ENCODE results near the gene C1orf21. TPM values are rescaled to one million over a fixed set of nuclear protein-coding genes. Genes with fewer than 3 reads are reported as not detected.

Gene C1orf21
- total and polyA plus RNA-seq, 2 of the 4 experiments (the other 2 are of a cell fraction): 6.4 to 9.9 TPM

DNA sequence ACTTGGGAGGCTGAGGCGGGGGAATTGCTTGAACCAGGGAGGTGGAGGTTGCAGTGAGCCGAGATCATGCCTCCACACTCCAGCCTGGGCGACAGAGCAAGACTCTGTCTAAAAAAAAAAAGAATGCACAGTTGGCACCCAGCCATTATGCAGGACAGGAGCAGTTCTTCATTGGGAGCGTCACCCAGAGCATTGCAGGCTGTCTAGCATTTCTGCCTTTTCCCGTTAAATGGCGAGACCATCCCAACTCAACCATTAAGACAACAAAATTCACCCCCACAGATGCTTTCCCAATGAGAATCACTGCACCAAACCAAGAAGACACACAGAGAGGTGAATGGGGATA lies 262.0 kb downstream of the C1orf21 start:
- no peaks in the 10 kb centered on the region for H4K20me1 ChIP-seq (ENCODE audit: insufficient read depth, low read length)
- 0 out of 2 replicates have a peak overlapping the region, but pooled peaks have one; percentile 20 for H2AK5ac ChIP-seq (ENCODE audit: low read depth, low read length)
- no peak overlapping the region for H4K5ac ChIP-seq (ENCODE audit: low read depth, low read length)
- no peaks in the 10 kb centered on the region for H3K27me3 ChIP-seq (ENCODE audit: control insufficient read depth, insufficient read depth, low read length)
- H3K79me1 ChIP-seq (ENCODE audit: low read depth in 1 of 2, low read length in 2 of 2): no peaks in the 10 kb centered on the region
- H4K8ac ChIP-seq (ENCODE audit: low read depth in 2 of 2, low read length in 2 of 2): no peak overlapping the region
- TF ChIP-seq MAFK (IDR thresholded peaks at IDR 0.05; ENCODE audit: low read depth, low read length) (no peak), CHD1 (IDR thresholded peaks at IDR 0.05; ENCODE audit: low read depth, low read length) (no peak), POLR2A (IDR thresholded peaks at IDR 0.05; ENCODE audit: low read depth, low read length) (no peak), SMC3 (IDR thresholded peaks at IDR 0.05; ENCODE audit: low read depth, low read length) (no peak), RCOR1 (IDR thresholded peaks at IDR 0.05; ENCODE audit: insufficient replicate concordance, low read length) (no peak), NFE2L2 (IDR thresholded peaks at IDR 0.05; ENCODE audit: low read depth, low read length) (no peak), RFX5 (IDR thresholded peaks at IDR 0.05; ENCODE audit: low read depth, low read length) (no peak), BHLHE40 (IDR thresholded peaks at IDR 0.05; ENCODE audit: low read depth, low read length) (no peak), RAD21 (IDR thresholded peaks at IDR 0.05; ENCODE audit: low read length) (no peak), CEBPB (IDR thresholded peaks at IDR 0.05; ENCODE audit: low read depth, low read length) (no peak), FOS (IDR thresholded peaks at IDR 0.05; ENCODE audit: low read depth, low read length) (no peak), MAZ (IDR thresholded peaks at IDR 0.05; ENCODE audit: borderline replicate concordance, low read depth, low read length) (no peak), MXI1 (IDR thresholded peaks at IDR 0.05; ENCODE audit: borderline replicate concordance, low read depth, low read length) (no peak)
- TF ChIP-seq, protein P1, sequence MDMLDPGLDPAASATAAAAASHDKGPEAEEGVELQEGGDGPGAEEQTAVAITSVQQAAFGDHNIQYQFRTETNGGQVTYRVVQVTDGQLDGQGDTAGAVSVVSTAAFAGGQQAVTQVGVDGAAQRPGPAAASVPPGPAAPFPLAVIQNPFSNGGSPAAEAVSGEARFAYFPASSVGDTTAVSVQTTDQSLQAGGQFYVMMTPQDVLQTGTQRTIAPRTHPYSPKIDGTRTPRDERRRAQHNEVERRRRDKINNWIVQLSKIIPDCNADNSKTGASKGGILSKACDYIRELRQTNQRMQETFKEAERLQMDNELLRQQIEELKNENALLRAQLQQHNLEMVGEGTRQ (IDR thresholded peaks at IDR 0.05; ENCODE audit: low read depth, low read length): no peak
- TF ChIP-seq, protein P2, sequence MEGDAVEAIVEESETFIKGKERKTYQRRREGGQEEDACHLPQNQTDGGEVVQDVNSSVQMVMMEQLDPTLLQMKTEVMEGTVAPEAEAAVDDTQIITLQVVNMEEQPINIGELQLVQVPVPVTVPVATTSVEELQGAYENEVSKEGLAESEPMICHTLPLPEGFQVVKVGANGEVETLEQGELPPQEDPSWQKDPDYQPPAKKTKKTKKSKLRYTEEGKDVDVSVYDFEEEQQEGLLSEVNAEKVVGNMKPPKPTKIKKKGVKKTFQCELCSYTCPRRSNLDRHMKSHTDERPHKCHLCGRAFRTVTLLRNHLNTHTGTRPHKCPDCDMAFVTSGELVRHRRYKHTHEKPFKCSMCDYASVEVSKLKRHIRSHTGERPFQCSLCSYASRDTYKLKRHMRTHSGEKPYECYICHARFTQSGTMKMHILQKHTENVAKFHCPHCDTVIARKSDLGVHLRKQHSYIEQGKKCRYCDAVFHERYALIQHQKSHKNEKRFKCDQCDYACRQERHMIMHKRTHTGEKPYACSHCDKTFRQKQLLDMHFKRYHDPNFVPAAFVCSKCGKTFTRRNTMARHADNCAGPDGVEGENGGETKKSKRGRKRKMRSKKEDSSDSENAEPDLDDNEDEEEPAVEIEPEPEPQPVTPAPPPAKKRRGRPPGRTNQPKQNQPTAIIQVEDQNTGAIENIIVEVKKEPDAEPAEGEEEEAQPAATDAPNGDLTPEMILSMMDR (conservative IDR thresholded peaks at IDR 0.05; ENCODE audit: low read depth, low read length): no peak
- TF ChIP-seq, protein P3, sequence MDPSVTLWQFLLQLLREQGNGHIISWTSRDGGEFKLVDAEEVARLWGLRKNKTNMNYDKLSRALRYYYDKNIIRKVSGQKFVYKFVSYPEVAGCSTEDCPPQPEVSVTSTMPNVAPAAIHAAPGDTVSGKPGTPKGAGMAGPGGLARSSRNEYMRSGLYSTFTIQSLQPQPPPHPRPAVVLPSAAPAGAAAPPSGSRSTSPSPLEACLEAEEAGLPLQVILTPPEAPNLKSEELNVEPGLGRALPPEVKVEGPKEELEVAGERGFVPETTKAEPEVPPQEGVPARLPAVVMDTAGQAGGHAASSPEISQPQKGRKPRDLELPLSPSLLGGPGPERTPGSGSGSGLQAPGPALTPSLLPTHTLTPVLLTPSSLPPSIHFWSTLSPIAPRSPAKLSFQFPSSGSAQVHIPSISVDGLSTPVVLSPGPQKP (IDR thresholded peaks at IDR 0.05; ENCODE audit: borderline replicate concordance, low read depth, low read length): no peak
- peaks cover 9% of the 10 kb centered on the region for H3K4me1 ChIP-seq (ENCODE audit: control insufficient read depth, insufficient read depth, low read length)
- peaks cover 6% of the 10 kb centered on the region; the same call in 1 of the 2 replicates for H3K9me3 ChIP-seq (ENCODE audit: control insufficient read depth, insufficient read depth, low read length)
- no TSS peak for BruUV-seq (replicated peaks)
- H3K27ac ChIP-seq (ENCODE audit: insufficient read depth, low read length): no peak overlapping the region
- H4K91ac ChIP-seq (ENCODE audit: insufficient read depth, low read depth, low read length): no peak overlapping the region
- dilution Hi-C loops (cut with HindIII; ENCODE audit: low sequenced_read_pairs, unreplicated experiment): no loop called here
- H3K18ac ChIP-seq (ENCODE audit: low read depth, low read length): no peak overlapping the region
- intact Hi-C loops (cut with micrococcal nuclease): no loop called here
- CTCF ChIA-PET: no interaction called here
- POLR2A ChIA-PET (ENCODE audit: unreplicated experiment): no interaction called here
- peak overlapping the region; percentile 8; the same call in 1 of the 2 replicates for H2BK20ac ChIP-seq (ENCODE audit: low read depth, low read length)
- H3K14ac ChIP-seq (replicated peaks; ENCODE audit: low read depth, low read length): no peak overlapping the region
- H3K4me2 ChIP-seq (ENCODE audit: low read depth, low read length): no peak overlapping the region
- H2BK5ac ChIP-seq (ENCODE audit: low read depth, low read length, poor library complexity, severe bottlenecking): no peak overlapping the region
- no peak overlapping the region for H2AK9ac ChIP-seq (replicated peaks; ENCODE audit: low read depth, low read length, poor library complexity)
- no peak overlapping the region for H3K9ac ChIP-seq (ENCODE audit: low read depth, low read length)
- no peak for ATAC-seq (ENCODE audit: low read depth)
- H3K9me1 ChIP-seq (ENCODE audit: insufficient read depth, low read length): peaks cover 8% of the 10 kb centered on the region
- H3K36me3 ChIP-seq (ENCODE audit: control insufficient read depth, insufficient read depth, low read length): no peaks in the 10 kb centered on the region
- no peak overlapping the region for H3K4me3 ChIP-seq (ENCODE audit: insufficient read depth, low read depth, low read length)
- H2AFZ ChIP-seq (replicated peaks; ENCODE audit: low read length, poor library complexity): no peak overlapping the region
- no peak overlapping the region for H3K23ac ChIP-seq (ENCODE audit: low read depth, low read length)
- in situ Hi-C loops (cut with MboI; ENCODE audit: low sequenced_read_pairs): no loop called here
- no peak overlapping the region for H2BK120ac ChIP-seq (ENCODE audit: low read depth, low read length)
- no peak overlapping the region for H3K56ac ChIP-seq (ENCODE audit: extremely low read depth, insufficient read depth, low read length)
- no CpG with 5 or more reads among the region's 6 CpGs for WGBS, 2 experiments (ENCODE audit: extremely low coverage in 2 of 2, insufficient read length in 1 of 2)
- H2BK15ac ChIP-seq (ENCODE audit: low read depth, low read length): no peak overlapping the region
- no peak for DNase-seq
- H3K4ac ChIP-seq (ENCODE audit: low read depth, low read length): no peak overlapping the region
